ENCODE data around the gene RORB.
A peak's percentile ranks its signal among the peaks of the same experiment; 100 is the strongest.

Gene RORB

DNA sequence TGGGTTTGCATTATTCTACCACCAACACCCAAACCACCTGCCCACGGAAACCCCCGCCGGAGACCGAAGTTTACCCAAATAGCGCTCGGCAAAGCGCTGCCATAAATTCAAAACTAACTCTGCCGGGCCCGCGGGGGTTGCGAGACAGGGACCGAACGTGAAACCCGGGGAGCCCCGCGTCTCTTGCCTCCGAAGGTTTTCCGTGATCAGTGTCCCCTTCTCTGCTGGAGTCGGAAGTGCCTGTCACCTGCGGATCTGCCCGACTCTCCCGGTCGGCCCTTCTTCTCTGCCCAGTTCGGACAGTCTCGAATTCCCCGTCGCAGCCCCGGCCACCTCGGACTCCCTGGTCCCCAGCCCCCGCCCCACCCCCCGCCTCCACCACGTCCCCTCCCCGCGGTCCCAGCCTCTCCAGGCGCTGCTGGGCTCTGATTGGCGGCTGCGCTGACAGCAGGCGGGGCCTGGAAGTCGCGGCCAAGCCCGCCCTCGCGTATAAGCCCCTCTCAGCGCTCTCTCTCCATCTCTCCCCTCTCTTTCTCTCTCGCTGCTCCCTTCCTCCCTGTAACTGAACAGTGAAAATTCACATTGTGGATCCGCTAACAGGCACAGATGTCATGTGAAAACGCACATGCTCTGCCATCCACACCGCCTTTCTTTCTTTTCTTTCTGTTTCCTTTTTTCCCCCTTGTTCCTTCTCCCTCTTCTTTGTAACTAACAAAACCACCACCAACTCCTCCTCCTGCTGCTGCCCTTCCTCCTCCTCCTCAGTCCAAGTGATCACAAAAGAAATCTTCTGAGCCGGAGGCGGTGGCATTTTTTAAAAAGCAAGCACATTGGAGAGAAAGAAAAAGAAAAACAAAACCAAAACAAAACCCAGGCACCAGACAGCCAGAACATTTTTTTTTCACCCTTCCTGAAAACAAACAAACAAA, at the start of gene RORB:
TSS of gene RORB (plus strand) at position 517 of the 929 bp plus-strand sequence. CDS start 642 bp downstream, outside the sequence.
- peak; percentile 25 for DNase-seq (ENCODE audit: low read depth)

DNA sequence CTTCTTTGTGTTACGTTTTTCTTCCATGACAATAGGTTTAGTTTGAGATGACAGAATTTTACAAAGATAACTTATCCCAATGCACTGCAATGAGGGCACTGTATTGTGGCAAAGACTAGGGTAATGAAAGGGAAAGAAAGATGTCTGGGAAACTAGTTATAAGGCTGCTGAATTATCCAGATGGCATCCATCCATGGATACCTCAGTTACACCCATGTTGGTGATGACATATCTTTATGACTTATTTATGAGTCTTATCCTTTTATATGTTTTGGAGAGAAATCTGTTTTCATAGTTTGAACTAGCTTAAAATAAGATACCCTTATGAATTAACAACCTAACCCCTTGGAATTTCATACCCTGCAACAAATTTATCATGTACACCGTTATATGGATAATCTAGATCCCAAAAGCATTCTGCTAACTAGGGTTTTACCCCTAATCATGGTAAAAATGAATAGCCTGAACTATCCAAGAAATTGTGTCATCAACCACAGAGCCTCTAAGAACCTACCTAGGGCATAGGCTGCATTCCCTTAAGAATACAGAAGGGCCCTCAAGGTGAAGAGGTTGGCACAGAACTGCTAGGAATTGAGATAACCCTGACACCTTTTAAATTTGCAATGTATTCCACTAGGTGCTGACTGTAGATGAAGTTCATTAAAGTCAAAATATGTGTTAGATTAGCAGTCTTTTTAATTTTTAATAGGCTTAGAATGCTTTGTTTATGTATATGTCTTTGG, 49.5 kb upstream of the RORB start:
- DNase-seq (ENCODE audit: low read depth), result no peak

DNA sequence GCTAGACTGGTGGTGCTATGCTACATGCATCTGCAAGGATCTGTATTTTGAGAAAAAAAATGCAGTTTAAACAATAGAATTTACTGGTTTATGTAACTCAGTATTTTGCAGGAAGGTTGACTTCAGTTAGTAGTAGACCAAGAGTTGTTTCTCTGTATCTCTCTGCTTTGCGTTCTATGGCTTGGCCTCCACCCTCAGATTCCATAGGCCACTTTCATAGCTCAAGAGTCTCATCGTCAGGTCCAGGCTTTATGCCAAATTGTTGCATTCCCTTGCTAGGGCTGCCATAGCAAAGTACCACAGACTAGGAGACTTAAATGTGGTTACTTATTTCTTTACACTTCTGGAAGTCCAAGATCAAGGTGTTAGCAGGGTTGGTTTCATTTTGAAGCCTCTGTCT, 48.1 kb upstream of the RORB start:
- DNase-seq (ENCODE audit: low read depth), result no peak

DNA sequence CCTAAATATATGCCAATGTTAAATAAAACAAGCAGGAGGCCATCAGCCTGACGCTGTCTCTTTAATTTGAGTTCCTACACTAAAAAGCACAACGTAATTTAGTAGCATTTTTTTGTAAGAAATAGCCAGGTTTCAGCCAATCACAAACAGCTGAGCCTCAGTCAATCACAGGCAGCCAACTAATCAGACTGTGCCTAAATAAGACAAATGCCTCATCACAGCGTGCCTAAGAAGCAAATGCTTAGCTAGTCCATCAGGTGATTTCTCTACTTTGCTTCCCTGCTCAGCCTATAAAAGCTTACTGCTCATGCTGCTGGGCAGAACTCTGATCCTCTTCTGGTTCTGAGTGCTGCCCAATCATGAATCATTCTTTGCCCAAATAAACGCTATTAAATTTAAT, 38.3 kb upstream of the RORB start:
- no peak for DNase-seq (ENCODE audit: low read depth)

DNA sequence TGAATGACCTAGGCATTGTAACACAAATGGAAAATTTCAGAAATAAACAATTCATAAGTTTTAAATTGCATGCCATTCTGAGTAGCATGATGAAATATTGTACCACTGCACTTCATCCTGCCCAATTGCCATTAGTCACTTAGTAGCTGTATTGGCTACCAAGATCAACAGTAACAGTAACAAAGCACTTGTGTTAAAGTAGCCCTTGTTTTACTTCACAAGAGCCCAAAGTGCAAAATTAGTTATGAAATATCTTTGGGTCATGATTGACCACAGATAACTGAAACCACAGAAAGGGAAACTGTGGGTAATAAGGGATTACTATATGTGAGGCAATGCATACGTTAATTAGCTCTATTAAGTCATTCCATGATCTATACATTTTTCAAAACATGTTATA, 33.3 kb upstream of the RORB start:
- DNase-seq (ENCODE audit: low read depth), result no peak

DNA sequence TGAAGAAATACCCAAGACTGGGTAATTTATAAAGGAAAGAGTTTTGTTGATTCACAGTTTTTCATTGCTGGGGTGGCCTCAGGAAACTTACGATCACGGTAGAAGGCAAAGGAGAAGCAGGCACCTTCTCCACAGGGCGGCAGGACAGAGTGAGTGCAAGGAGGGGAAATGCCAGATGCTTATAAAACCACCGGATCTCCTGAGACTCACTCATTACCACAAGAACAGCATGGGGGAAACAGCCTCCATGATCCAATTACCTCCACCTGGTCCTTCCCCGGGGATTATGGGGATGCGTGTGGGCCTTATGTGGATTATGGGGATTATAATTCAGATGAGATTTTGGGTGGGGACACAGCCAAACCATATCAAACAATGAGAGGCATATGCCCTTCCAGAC, 18.5 kb upstream of the RORB start:
- DNase-seq (ENCODE audit: low read depth), result no peak

DNA sequence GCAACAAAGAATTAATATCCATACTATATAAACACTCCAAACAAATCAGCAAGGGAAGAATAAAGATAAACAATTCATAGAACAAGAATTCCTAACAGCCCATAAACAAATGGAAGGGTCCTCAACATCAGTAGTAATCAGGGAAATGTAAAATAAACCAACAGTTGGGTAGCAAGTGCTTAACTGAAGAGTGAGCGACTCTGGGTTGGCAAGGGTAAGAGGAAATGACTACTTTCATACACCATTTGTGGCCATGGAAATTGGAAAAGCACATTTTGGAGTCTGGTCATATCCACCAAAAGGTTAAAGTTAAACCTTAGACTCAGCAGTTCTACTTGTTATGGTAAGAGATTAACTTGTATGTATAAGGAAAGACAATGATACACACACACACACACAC, 17.4 kb upstream of the RORB start:
- DNase-seq (ENCODE audit: low read depth), result no peak

DNA sequence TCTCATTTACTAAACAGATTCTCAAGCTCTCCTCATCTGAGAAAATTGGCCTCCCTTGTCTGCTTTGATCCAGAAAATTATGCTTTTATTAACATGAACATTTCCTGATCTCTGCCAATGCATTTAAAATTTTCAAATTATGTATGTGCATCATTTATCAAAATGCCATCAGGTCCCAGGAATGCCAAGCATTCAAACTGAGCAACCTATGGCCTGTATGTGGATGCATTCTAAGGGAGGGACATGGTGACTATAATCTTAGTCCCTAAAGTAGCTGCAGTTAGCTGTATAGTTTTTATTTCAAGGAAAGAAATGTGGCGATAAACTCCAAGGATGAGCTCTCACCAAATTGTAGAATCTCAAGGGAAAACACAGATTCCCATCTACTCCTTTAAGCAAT, 9.7 kb upstream of the RORB start:
- DNase-seq (ENCODE audit: low read depth), result no peak

DNA sequence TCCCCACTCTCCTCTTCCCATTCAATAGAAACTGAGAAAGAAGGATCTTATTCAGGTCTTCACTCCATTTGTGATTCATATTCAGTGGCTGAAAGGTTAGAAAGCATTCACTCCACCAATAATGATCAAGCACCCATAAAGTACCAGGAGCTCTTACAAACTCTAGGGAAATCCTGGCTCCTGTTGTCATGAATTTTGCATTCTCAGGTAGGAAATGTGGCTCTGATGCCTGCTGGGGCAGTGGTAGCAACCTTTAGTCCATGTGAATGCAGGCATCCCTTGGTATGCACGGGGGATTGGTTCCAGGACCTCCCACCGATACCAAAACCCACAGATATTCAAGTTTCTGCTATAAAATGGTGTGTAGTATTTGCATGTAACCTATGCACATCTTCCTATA, 3.6 kb upstream of the RORB start:
- DNase-seq (ENCODE audit: low read depth), result no peak

DNA sequence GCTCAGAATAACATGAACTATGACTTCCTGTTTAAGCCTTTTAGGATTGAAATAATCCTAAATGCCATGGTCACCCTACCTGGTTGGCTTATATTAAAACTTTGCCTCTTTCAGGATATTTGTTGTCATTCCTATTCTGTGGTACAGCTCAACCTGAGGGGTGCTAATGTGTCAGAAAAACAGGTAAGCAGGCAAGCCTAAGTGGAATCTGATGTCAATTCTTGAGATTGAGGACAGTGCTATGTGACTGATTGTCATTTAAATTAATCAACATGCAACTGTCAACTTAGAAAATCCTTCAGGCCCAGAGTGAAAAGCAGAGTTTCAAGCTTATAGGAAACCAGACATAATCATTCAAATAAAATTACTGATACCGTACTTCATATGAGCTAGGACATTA, 2.6 kb upstream of the RORB start:
- no peak for DNase-seq (ENCODE audit: low read depth)

DNA sequence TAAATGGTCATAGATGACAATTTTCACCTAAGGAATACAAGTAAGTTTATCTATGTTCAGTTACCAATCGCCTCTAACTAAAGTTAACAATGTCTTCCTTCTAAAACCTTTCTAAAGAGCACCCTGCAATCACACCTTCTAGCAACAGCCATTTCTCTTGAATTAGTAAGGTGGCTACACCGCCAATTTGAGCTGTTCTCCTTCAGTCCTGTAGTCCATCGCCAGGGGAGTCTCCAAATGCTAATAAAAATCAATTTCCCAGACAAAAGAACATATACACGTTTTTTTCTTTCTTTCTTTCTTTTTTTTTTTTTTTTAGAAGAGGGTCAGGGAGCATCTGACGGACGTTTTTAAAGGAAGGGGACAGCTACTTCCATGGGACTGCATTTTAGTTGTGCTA, 729 bp upstream of the RORB start:
- DNase-seq (ENCODE audit: low read depth), result no peak

DNA sequence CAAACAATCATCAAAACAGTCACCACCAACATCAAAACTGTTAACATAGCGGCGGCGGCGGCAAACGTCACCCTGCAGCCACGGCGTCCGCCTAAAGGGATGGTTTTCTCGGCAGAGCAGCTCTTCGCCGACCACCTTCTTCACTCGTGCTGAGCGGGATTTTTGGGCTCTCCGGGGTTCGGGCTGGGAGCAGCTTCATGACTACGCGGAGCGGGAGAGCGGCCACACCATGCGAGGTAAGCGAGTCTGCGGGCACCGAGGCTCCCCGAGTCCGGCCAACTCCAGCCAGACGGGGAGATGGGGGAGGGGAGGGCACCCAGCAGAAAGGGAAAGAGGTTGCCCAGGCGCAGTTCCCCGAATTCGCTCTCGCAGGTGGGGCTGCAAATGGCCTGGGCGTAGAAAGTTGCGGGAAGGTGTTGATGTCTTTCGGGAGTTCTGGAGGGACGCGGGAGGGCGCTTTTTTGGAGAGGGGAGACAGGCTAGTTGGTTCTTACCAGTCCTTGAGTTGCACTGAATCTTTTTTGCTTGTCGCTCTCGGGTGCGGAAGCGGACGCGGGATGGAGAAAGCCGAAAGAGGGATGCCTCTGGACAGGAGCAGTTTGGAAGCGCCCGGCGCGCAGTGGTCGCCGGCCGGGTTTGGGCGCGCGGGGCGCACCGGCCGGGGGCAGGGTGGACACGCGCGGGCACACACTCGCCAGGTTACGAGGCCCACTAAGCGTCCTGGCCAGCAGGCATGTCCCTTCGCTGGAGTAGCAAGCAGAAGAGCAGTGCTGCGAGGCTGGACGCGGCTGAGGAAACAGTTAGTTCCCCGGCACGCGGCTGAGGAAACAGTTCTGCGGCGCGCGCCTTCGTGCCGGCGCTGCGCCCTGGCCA, 849 bp downstream of the RORB start:
- DNase-seq (ENCODE audit: low read depth), result no peak

DNA sequence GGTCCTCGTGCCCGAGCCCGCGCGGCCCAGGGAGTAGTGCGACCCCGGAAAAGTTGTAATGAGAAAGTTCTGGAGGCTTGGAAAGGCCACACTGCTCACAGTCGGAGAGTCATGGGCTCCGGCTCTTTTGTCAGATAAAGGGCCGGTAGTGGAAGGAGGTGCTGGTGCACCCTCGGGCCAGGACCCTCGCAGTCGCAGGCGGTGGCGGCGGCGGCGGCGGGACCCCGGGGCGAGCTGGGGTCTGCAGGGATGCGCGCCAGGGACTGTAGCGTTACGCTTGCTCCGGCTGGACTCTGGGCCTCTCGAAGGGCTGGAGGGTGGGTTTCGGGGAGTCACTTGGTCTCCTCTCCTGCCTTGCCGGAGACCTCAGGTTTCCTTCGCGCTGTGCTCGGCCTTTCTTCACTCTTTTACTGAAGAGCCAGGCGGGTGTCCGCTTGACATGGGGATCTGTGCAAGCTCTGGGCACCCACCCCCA, 1.5 kb downstream of the RORB start:
- DNase-seq (ENCODE audit: low read depth), result no peak

DNA sequence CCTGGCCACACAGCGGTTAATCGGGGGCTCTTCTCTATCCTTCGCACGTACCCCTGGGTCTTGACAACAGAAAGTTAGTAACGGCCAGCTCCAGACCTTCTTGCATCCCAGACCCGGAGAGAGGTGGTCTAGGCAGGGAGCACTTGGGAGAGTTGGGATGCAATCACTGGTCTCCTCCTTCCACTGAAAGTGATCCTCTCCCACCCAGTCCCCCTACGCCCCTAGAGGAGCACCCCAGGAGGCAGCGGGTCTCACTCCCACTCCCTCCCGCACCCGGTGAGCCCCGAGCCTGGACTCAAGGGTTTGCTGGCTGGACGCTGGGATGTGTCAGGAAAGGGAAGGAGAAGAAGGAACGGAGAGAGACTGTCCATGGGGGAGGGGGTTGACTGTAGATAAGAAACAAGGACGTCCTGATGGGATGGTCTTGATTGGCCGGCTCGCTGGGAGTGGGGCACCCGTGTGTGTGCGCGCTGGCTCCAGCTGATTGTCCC, 2.0 kb downstream of the RORB start:
- no peak for DNase-seq (ENCODE audit: low read depth)

DNA sequence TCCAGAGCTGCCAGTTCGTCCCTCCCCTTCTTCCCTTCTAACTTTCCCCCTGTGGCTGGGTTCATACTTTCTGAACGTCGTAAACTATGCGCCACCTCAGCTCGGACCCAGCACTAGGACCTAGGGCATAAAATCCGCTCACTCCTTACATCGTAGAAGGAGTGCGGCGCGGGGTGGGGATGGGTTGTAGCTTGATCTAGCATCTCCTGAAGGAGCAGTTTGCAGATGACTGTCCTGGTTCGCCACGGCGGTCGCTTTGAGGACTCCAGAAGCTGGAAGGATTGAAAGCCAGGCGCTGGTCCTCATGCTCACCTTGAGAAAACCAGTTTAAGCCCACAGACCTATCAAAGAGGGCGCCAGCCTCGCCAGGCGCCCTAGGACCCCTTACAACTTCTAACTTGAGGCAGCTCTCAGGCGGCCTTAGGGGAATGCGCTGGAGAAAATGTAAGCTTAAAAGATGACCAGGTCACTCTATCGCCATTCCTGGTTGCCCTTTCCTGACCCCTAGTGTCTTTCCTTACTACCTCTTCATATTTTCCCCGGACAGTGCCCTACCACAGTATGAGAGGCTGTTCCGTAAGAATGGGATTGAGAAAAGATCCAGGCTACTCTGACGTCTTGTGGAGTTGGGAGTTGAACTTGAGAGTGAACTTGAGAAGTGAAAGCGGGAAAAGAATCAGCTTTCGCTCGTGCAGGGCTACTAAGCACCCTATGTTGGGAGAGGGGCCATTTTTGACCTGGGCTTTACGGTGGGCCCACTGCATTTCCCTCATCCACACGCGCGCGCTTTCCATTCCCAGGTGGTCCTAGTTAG, 2.8 kb downstream of the RORB start:
- no peak for DNase-seq (ENCODE audit: low read depth)

DNA sequence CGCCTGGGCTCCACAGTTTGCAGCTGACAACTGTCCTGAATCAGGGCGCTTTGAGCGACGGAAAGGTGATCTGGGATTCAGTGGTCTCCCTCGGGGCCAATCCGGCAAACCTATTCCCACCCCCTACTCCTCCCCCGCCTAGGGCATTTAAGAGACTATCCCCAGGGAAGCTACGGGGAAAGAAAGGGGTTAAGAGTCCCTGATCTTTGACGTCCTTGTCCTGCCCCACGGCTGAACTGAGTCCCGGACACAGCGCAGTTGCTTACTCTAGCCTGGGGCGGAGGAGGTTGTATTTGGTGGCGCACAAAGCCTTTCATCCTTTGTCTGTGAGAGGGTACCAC, 3.4 kb downstream of the RORB start:
- no peak for DNase-seq (ENCODE audit: low read depth)

DNA sequence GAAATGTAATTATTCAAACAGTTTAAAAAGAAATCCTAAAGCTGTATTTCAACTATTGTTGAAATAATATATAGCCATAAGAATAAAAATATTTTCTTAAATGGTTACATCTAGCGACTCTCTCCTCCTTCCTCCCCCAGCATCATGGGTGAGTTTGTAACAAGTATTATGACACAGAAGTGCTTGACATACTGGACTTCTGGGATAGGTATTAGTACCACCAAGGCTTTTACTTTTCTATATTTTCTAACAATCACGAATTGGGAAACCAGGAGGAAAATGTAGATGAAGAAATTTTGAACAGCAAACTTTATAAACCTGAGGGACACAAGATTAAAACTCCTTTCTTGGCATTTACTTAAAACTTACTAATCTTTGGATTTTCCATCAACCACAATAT, 4.4 kb downstream of the RORB start:
- DNase-seq (ENCODE audit: low read depth), result no peak

DNA sequence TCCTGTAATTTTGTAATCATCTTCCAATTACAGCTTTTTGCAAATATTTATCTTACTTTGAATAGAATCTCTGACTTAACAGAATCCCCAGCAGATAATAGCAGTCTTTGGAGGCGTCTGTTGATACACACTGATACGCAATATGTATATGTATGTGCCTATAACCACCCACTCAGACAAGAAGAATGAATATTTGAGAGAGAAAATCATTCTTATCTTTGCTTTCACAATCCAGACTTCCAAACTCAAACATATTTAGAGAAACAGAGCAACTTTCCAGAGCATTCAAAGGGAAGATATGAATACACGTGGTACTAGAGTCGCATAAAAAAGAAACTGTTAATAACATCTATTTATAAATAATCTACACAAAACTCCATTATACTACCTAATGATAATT, 6.1 kb downstream of the RORB start:
- no peak for DNase-seq (ENCODE audit: low read depth)

DNA sequence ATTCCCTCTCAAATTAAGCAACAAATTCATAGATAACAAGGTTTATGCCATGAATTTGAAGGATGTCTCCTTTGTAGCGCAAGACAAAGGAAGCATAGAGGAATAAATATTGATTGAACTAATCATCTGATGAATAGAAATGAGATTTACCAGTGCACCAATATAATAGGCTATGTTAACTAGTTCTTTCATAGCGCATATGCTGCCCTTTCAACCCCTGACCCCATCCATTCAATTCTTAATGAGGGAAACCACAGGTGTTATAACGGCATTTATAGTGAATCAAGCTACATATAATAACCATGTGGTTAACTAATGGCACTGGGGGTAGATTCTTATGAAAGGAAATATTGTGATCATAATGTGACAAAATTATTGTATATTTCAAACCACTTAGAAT, 6.5 kb downstream of the RORB start:
- DNase-seq (ENCODE audit: low read depth), result no peak

DNA sequence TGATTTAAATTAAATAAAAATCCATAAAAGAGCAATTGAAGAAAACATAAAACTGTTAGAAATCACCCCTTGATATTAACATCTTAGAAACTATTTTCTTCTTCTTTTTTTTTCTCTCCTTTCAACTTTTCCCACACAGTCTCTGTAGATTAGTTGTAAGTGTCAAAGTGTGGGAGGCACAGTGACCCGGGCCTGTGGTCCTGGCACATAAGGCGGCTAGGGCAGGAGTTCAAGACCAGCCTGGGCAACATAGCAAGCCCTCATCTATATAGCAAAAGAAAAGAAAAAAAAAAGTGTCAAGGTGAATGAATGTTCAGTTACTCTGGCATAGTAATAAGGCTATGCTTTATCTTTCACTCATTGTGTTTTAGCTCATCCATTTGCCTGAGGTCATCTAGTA, 14.2 kb downstream of the RORB start:
- DNase-seq (ENCODE audit: low read depth), result no peak

DNA sequence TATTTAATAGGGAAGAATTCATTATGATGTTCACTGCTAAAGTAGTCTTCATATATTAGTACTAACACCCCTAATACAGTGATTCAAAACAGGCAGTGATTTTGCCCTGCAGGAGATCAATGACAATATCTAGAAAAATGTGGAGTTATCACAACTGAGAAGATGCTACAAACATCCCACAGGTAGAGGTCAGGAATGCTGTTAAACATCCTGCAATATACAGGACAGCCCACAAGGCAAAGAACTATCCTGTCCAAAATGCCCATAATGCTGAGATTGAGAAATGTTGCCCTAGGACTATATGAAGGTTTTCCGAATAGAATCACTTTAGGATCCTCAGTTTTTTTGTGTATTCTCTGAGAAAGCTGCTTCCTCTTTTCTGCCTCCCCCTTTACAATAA, 15.3 kb downstream of the RORB start:
- DNase-seq (ENCODE audit: low read depth), result no peak

All from activated T-cell treated with anti-CD3 and anti-CD28 coated beads for 48 hours (primary cell).